Measurements from ENCODE around the gene EDDM13.

DNA sequence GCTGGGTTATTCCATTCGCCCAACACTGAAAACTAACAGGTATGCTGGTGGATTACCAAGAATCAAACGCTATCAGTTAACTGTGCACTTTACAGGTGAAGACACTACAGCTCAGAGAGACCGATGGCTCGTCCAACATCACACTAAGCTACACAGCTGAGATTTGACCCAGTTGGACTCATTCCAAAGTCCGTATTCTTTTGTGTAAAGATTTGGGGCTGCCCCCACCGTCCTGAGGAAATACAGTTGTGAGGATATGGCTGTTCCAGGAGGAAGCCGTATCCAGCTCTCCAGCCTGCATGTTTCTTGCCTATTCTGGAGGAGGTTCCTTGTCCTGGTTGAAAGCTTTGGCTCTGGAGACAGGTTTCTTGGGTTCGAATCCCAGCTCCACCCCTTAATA lies 37.9 kb downstream of the EDDM13 start:
- TF ChIP-seq JUN (IDR thresholded peaks at IDR 0.05) (no peak), MAFK (IDR thresholded peaks at IDR 0.05; ENCODE audit: partially characterized antibody) (no peak), POLR2A (IDR thresholded peaks at IDR 0.05; ENCODE audit: low read length) (no peak), REST (IDR thresholded peaks at IDR 0.05) (no peak), EP300 (IDR thresholded peaks at IDR 0.05) (no peak), RAD21 (conservative IDR thresholded peaks at IDR 0.05 in 1 of 2, IDR thresholded peaks at IDR 0.05 in 1 of 2) (no peak), MAX (IDR thresholded peaks at IDR 0.05) (no peak), TP53 (CRISPR knock-in tag; IDR thresholded peaks at IDR 0.05) (no peak), HMGXB4 (CRISPR knock-in tag; IDR thresholded peaks at IDR 0.05; ENCODE audit: borderline replicate concordance) (no peak)
- TF ChIP-seq, protein P1, sequence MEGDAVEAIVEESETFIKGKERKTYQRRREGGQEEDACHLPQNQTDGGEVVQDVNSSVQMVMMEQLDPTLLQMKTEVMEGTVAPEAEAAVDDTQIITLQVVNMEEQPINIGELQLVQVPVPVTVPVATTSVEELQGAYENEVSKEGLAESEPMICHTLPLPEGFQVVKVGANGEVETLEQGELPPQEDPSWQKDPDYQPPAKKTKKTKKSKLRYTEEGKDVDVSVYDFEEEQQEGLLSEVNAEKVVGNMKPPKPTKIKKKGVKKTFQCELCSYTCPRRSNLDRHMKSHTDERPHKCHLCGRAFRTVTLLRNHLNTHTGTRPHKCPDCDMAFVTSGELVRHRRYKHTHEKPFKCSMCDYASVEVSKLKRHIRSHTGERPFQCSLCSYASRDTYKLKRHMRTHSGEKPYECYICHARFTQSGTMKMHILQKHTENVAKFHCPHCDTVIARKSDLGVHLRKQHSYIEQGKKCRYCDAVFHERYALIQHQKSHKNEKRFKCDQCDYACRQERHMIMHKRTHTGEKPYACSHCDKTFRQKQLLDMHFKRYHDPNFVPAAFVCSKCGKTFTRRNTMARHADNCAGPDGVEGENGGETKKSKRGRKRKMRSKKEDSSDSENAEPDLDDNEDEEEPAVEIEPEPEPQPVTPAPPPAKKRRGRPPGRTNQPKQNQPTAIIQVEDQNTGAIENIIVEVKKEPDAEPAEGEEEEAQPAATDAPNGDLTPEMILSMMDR (IDR thresholded peaks at IDR 0.05): no peak
- TF ChIP-seq, protein P2, sequence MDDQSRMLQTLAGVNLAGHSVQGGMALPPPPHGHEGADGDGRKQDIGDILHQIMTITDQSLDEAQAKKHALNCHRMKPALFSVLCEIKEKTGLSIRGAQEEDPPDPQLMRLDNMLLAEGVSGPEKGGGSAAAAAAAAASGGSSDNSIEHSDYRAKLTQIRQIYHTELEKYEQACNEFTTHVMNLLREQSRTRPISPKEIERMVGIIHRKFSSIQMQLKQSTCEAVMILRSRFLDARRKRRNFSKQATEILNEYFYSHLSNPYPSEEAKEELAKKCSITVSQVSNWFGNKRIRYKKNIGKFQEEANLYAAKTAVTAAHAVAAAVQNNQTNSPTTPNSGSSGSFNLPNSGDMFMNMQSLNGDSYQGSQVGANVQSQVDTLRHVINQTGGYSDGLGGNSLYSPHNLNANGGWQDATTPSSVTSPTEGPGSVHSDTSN (IDR thresholded peaks at IDR 0.05): no peak
- TF ChIP-seq, protein P3, sequence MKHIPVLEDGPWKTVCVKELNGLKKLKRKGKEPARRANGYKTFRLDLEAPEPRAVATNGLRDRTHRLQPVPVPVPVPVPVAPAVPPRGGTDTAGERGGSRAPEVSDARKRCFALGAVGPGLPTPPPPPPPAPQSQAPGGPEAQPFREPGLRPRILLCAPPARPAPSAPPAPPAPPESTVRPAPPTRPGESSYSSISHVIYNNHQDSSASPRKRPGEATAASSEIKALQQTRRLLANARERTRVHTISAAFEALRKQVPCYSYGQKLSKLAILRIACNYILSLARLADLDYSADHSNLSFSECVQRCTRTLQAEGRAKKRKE (CRISPR knock-in tag; IDR thresholded peaks at IDR 0.05; ENCODE audit: low read depth): no peak
- TF ChIP-seq, protein P4, sequence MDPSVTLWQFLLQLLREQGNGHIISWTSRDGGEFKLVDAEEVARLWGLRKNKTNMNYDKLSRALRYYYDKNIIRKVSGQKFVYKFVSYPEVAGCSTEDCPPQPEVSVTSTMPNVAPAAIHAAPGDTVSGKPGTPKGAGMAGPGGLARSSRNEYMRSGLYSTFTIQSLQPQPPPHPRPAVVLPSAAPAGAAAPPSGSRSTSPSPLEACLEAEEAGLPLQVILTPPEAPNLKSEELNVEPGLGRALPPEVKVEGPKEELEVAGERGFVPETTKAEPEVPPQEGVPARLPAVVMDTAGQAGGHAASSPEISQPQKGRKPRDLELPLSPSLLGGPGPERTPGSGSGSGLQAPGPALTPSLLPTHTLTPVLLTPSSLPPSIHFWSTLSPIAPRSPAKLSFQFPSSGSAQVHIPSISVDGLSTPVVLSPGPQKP (IDR thresholded peaks at IDR 0.05; ENCODE audit: low read depth, low read length): no peak

Data from A549 (cell line).